Measurements from ENCODE around the gene OLAH.

OLAH gene

DNA sequence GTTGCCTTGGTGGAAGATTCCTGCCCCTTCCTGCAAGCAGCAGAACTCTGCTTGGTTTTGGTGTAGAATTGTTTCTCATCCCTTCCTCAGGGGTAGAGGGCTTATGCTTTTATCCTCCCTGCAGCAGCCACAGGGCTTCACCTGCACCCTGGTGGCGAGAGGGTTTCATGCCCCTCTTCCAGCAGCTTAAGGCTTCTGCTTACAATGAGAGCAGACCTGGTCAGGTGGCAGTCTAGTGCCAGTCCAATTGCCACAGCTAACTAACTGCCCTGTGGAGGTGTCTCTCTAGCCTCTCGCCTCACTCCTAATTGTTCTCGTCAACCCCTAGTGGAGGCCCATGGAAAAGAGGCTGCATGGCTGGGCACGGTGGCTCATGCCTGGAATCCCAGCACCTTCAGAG is 25.5 kb downstream of the OLAH start:
- no peak for DNase-seq (ENCODE audit: low read depth)

- DNase-seq (ENCODE audit: low read depth), result no peak
Measured at GRCh38 chr10:15072358-15072757, 28.6 kb downstream of the OLAH start.

DNA sequence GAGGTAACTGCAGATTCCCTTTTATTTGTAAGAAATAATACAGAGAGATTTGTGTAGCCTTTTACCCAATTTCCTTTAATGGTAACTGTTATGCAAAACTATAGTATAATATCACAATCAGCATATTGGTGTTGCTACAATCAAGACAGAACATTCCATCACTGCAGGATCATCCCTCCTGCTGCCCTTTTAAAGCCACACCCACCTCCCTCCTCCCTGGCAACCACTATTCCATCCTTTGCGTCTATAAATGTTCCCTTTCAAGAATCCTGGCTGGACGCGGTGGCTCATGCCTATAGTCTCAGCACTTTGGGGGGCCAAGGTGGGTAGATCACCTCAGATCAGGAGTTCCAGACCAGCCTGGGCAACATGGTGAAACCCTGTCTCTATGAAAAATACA is 31.7 kb downstream of the OLAH start:
- DNase-seq (ENCODE audit: low read depth), result no peak

DNA sequence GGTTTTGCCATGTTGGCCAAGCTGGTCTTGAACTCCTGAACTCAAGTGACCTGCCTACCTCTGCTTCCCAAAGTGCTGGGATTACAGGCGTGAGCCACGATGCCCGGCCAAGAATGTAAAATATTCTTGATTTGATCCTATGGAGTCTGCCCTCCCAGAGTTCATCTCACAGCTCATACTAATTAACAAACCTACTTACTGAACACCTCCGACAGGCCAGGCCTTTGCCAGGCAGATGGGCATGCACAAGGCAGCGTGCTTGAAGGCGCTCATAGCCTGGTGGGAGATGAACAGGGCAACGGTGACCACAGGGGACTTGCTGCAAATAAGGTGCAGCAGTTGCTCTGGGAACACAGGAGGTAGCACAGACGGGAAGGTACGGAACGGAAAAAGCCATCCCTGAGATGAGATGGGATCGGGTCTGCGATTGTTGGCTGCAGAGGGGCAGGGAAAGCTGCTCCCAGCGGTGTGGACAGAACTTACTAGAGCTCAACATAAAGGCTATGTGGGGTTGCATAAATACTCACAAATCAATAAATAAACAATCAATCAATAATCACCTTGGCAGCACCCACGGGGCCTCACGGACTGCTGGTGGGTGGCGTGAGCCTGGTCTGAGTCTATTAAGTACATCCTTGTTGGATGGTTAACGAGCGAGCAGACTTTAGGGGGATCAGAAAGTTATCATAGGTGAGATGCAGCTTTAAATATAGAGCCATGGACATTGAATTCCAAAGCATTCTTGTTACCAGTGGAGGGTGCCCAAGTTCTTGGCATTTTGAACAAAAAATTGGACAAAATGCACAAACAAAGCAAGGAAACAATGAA is 40.1 kb downstream of the OLAH start:
- DNase-seq (ENCODE audit: low read depth), result no peak

DNA sequence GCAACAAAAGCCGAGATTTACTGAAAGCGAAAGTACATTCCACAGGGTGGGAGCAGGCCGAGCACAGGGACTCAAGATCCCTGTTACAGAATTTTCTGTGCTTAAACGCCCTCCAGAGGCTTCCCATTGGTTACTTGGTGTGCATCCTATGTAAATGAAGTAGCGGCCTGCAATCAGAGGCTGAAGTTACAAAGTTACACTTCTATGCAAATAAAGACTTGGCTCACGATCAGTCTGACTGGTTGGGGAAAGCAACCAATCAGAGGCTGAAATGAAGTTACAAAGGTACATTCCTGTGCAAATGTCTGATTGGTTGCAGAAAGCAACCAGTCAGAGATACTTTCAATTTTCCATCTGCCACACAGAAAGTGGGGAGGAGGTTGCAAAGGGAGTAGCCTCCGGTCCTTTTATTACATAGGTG is 40.8 kb downstream of the OLAH start:
- peak; percentile 100 for DNase-seq (ENCODE audit: low read depth)

DNA sequence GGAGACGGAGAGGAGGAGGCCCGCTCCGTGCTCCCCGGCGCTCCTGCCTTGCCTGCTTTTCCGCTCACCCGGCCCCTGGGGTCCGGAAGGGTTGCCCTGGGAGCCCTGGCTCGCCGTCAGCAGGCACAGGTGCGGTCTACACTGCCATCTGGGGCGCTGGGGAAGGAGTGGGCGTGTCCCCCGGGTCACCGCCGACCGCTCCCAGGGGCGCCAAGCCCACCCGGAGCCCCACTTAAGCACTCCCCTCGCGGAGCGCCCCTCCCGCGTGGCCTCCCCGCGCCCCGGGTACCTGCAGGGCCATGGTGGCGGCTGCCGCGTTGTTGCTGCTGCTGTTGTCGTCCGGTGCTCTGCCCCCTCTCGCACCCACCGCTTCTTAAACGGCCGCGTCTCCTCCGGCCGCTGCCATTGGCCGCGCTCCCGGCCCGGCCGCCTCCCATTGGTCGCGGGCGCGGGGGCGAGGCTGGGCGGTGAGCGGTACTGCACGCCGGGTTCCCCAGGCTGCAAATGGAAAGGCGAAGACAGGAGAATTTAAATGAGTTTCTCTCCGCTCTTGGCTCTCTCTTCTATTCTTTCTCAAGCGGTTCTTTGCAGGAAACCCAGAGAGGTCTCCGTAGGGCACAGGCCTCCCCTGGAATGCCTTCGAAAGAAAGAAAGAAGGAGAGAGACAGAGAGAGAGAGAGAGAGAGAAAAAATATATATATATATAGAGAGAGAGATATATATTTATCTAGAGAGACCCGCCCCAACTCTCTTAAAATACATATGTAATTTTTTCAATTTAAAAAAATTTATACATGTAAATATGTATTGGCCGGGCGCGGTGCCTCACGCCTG is 44.9 kb downstream of the OLAH start, which contains the start of gene ACBD7:
ACBD7 (minus strand) TSS at position 349 of the 834 bp plus-strand sequence; CDS start at position 301, 48 bp downstream.
- peak; percentile 82 for DNase-seq (ENCODE audit: low read depth)

- DNase-seq (ENCODE audit: low read depth), result no peak
Measured at GRCh38 chr10:15091418-15091817, 47.7 kb downstream of the OLAH start.

DNA sequence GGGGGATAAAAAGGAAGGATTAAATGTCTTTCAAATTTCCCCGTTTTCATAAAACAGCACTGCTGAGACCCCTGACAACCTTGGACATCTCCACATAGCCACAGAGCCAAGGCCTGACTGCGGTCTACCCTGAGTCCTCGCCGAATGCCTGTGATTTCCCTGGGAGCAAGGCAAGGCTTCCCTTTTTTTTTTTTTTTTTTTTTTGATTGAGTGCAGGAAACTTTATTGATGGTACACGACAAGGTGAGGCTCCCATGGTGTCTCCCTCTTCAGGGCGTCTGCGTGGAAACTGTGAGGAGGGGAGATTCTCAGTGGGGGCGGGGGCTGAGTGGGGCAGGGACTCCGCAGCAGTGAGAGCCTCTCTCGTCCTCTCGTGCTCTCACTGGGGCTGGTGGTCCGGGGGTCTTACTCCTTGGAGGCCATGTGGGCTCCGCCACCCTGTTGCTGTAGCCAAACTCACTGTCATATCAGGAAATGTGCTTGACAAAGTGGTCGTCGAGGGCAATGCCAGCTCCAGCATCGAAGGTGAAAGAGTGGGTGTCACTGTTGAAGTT is 49.2 kb downstream of the OLAH start:
- no peak for DNase-seq (ENCODE audit: low read depth)

DNA sequence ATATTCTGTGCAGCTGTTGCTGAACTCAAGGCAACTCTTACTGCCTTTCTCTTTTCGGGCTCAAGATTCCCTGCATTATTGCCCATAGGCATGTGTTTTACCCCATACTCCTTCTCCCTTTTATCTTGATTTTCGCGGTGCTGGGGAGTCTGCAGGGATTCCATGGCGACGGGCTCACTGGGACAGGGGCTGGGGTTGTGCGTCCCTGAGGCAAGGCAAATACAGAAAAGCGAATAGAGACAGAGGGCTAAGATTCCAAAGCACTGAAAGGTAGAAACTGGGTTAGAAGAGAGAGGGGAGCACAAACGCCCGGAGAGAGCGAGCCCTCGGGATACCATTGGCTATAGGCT is 52.9 kb downstream of the OLAH start:
- DNase-seq (ENCODE audit: low read depth), result no peak

GRCh38 chr10:15097011-15097812 is 53.5 kb downstream of the OLAH start, which contains the start of gene RPP38:
Gene RPP38 (plus strand): TSS chr10:15097355. CDS start chr10:15103315, 5,960 bp downstream.
- peak; percentile 94 for DNase-seq (ENCODE audit: low read depth)

- no peak for DNase-seq (ENCODE audit: low read depth)
Measured at GRCh38 chr10:15099886-15100285, 56.1 kb downstream of the OLAH start.

GRCh38 chr10:15103513-15103912 is 59.8 kb downstream of the OLAH start:
- DNase-seq (ENCODE audit: low read depth), result no peak

- peak; percentile 73 for DNase-seq (ENCODE audit: low read depth)
Measured at GRCh38 chr10:15106352-15107013, 62.7 kb downstream of the OLAH start.

DNA sequence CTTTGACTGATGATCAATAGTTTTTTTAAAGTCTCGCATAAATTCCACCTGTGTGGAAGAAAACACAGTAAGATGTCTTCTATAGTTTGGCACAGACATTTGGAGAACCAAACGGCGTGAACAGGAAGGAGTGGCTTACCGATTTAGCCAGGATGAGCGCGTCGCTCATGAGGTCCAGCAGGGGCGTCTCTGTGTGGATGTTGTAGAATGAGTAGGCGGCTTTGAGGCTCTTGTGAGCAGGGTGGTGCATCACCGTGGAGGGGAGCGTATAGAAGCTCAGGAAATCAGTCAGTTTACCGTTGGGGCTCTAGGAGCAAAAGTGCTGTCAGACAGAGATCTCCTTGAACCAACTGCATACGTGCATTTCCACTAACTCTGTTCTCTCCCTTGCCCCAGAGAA is 68.9 kb downstream of the OLAH start:
- no peak for DNase-seq (ENCODE audit: low read depth)

DNA sequence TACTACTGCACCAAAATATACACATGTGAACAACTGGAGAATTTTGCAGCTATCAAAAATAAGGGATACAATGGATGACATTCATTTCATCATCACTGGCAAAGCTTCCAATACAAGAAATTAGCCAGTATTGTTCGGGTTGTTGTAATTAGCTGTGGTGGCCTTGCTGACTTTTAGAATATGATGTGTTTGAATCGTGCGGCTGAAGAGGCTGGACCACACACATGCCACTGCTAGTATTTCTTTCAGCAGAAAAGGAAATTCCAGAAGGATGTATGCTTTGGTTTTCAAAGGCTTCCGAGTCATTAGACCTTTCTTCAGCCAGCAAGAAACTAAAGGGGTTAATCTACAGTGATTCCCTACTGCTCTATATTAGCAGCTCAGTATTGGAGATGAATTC is 70.0 kb downstream of the OLAH start:
- no peak for DNase-seq (ENCODE audit: low read depth)

- DNase-seq (ENCODE audit: low read depth), result no peak
Measured at GRCh38 chr10:15116225-15116624, 72.5 kb downstream of the OLAH start.

DNA sequence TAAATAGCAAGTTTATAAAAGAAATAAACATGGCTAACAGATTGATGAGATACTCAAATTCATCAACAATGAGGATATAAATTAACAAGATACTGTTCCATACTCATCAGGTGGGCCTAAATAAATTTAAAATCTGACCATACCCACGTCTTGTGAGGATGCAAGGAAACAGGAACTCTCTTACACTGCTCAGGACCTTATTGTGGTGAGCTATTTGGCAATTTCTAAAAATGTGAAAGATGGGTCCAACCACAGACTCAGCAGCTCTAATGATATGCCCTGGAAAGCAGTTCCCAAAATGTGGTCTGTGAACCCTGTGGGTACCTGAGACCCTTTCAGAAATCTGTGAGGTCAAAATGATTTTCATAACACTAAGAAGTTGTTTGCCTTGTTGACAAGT is 74.9 kb downstream of the OLAH start:
- DNase-seq (ENCODE audit: low read depth), result no peak

DNA sequence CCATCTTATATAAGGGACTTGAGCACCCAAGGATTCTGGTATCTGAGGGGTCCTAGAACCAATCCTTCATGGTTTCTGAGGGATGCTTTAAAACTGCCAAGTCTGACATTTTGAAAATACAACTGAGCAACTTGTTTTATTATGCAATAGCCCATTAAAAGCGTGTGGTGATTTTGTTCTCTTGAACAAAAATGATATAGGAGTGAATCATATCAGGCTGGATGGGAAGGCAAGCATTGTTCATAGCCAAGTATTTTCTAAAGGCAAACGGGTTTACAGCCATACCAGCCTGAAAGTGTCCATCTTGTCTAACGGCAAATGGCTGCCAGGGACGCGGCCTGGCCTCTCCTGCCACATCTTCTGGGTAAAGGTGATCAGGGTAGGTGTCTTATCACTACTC is 76.8 kb downstream of the OLAH start:
- DNase-seq (ENCODE audit: low read depth), result peak; percentile 90

DNA sequence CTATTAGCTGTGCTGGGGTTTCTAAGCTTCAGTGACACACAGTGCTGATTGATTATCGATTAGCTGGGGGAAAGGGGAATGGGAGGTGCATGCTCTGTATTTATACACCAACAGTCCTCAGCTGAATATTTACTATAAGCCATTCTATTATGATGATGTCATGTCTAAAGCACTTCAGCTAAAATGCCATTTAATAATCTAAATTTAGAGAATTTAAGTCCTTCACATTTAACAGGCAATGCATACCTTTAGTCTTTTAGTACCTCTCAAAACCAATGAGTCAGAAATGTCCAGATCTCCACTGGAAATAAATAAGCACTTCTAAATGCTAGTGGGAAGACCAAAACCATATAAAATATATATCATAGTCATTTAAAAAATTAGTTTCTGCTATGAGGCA is 78.0 kb downstream of the OLAH start:
- peak; percentile 58 for DNase-seq (ENCODE audit: low read depth)

- no peak for DNase-seq (ENCODE audit: low read depth)
Measured at GRCh38 chr10:15122477-15123030, 78.8 kb downstream of the OLAH start.
